ENCODE data around the gene STAG3. TPM values are rescaled to one million over a fixed set of nuclear protein-coding genes. Genes with fewer than 3 reads are reported as not detected.

The STAG3 gene
- polyA plus RNA-seq, 1 experiment, result 0.22 TPM

Other genes starting within 250 kb of the STAG3 start
- not detected in 2 replicates for gene GJC3, start 248.3 kb upstream of the STAG3 start, polyA plus RNA-seq (2011; rRNA removed)
- gene AZGP1, start 201.9 kb upstream of the STAG3 start, polyA plus RNA-seq (2011; rRNA removed), result not detected in 2 replicates
- 36.8 and 42.7 TPM in 2 replicates for gene ZKSCAN1, start 162.3 kb upstream of the STAG3 start, polyA plus RNA-seq (2011; rRNA removed)
- 13.9 and 15.2 TPM in 2 replicates for gene ZSCAN21, start 128.1 kb upstream of the STAG3 start, polyA plus RNA-seq (2011; rRNA removed)
- gene ZNF3, start 96.2 kb upstream of the STAG3 start, polyA plus RNA-seq (2011; rRNA removed), result 35.3 and 37.0 TPM in 2 replicates
- 265 and 308 TPM in 2 replicates for gene COPS6, start 88.9 kb upstream of the STAG3 start, polyA plus RNA-seq (2011; rRNA removed)
- gene MCM7, start 76.5 kb upstream of the STAG3 start, polyA plus RNA-seq (2011; rRNA removed), result 39.5 and 44.2 TPM in 2 replicates
- 25.4 and 26.1 TPM in 2 replicates for gene AP4M1, start 76.3 kb upstream of the STAG3 start, polyA plus RNA-seq (2011; rRNA removed)
- 28.2 and 31.2 TPM in 2 replicates for gene TAF6, start 58.6 kb upstream of the STAG3 start, polyA plus RNA-seq (2011; rRNA removed)
- 26.3 and 29.7 TPM in 2 replicates for gene CNPY4, start 58.3 kb upstream of the STAG3 start, polyA plus RNA-seq (2011; rRNA removed)
- 0.55 and 0.56 TPM in 2 replicates for gene MBLAC1, start 51.0 kb upstream of the STAG3 start, polyA plus RNA-seq (2011; rRNA removed)
- 122 and 160 TPM in 2 replicates for gene LAMTOR4, start 29.0 kb upstream of the STAG3 start, polyA plus RNA-seq (2011; rRNA removed)
- gene TRAPPC14, start 19.2 kb upstream of the STAG3 start, polyA plus RNA-seq (2011; rRNA removed), result 3.5 and 6.2 TPM in 2 replicates
- gene GAL3ST4, start 9.3 kb upstream of the STAG3 start, polyA plus RNA-seq (2011; rRNA removed), result 14.4 and 16.0 TPM in 2 replicates
- gene GPC2, start 537 bp upstream of the STAG3 start, polyA plus RNA-seq (2011; rRNA removed), result 2.6 TPM in 2 replicates
- 0.42 TPM in 1 of 2 replicates, not detected in the other for gene PVRIG, start 42.0 kb downstream of the STAG3 start, polyA plus RNA-seq (2011; rRNA removed)
- not detected in 2 replicates for gene SPDYE3, start 129.8 kb downstream of the STAG3 start, polyA plus RNA-seq (2011; rRNA removed)
- gene PILRB, start 180.2 kb downstream of the STAG3 start, polyA plus RNA-seq (2011; rRNA removed), result 6.6 and 7.0 TPM in 2 replicates
- 0.30 and 0.37 TPM in 2 replicates for gene PILRA, start 195.6 kb downstream of the STAG3 start, polyA plus RNA-seq (2011; rRNA removed)

Data from AG04450 (cell line).